ENCODE results near the gene PGLYRP3.

The PGLYRP3 gene

DNA sequence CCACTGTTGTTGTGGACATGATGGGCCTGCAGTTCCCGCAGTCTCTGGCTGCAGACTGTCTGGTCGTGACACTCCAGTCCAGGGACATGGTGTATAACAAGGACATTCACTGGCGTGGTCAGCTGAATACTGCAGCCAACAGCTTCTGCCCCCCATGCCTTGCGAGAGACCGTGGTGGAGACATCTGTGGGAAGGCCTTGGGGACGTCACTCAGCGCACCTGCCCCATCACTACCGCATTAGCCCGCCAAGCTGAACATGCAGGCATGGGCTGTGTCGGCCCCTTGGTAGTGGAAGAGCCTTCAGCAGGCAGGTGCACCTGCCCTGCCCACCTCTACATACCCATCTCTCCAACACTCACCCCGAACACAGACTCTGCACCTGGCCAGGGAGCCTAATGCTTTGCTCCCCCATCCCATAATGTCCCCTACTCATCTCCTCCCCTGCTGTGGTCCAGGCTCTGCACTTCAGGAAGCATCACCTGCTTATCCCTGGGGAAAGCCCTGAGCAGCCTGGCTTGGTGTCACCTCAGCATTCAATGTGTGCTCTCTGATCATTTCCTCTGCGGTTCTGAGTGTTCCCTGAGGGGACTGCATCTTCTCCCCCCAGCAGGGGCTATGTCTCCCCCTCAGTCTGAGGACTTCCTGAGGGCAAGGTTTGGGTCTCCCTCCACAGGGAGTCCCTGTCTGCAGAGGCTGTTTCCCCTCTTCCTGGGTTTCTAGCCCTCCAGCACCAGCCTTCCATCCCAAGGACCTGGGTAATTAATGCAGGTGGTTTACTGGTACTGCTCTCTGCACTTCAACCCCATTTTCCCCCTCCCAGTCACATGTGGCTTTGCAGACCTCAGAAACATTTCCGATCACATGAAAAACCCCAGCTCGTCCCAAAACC, 32.7 kb upstream of the PGLYRP3 start:
- Histone ChIP-seq H3K9me3 (ENCODE audit: severe bottlenecking) (peaks cover 7% of the 10 kb centered on the region), H3K27ac (no peak overlapping the region), H3K4me3 (ENCODE audit: low read depth, low read length) (no peak overlapping the region), H3K27me3 (ENCODE audit: insufficient read depth, low read depth, severe bottlenecking) (peaks cover 93% of the 10 kb centered on the region), H3K36me3 (no peaks in the 10 kb centered on the region)
- TF ChIP-seq, protein P1, sequence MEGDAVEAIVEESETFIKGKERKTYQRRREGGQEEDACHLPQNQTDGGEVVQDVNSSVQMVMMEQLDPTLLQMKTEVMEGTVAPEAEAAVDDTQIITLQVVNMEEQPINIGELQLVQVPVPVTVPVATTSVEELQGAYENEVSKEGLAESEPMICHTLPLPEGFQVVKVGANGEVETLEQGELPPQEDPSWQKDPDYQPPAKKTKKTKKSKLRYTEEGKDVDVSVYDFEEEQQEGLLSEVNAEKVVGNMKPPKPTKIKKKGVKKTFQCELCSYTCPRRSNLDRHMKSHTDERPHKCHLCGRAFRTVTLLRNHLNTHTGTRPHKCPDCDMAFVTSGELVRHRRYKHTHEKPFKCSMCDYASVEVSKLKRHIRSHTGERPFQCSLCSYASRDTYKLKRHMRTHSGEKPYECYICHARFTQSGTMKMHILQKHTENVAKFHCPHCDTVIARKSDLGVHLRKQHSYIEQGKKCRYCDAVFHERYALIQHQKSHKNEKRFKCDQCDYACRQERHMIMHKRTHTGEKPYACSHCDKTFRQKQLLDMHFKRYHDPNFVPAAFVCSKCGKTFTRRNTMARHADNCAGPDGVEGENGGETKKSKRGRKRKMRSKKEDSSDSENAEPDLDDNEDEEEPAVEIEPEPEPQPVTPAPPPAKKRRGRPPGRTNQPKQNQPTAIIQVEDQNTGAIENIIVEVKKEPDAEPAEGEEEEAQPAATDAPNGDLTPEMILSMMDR (IDR thresholded peaks at IDR 0.05; ENCODE audit: low read depth, low read length), result no peak
- peak; percentile 13 for DNase-seq

DNA sequence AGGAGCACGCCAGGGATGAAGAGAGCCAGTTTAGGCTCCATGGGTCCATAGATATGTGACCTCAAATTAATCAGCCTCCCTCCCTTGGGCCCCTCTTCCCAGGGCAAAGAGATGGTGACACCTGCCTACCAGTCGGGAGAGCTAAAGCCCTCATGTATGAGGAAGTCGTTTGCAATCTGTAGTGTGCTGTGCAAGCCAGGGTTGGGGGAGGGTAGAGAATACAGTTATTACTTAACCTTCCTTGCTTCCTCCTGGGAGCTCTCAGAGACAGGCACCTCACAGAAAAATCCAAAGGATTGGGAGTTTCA, 31.9 kb upstream of the PGLYRP3 start:
- no peak overlapping the region for H3K27ac ChIP-seq
- H3K27me3 ChIP-seq (ENCODE audit: insufficient read depth, low read depth, severe bottlenecking), result peaks cover 92% of the 10 kb centered on the region
- DNase-seq, result peak; percentile 14
- TF ChIP-seq, protein P1 (IDR thresholded peaks at IDR 0.05; ENCODE audit: low read depth, low read length), result no peak
- H3K36me3 ChIP-seq, result no peaks in the 10 kb centered on the region
- peaks cover 11% of the 10 kb centered on the region for H3K9me3 ChIP-seq (ENCODE audit: severe bottlenecking)
- H3K4me3 ChIP-seq (ENCODE audit: low read depth, low read length), result no peak overlapping the region

DNA sequence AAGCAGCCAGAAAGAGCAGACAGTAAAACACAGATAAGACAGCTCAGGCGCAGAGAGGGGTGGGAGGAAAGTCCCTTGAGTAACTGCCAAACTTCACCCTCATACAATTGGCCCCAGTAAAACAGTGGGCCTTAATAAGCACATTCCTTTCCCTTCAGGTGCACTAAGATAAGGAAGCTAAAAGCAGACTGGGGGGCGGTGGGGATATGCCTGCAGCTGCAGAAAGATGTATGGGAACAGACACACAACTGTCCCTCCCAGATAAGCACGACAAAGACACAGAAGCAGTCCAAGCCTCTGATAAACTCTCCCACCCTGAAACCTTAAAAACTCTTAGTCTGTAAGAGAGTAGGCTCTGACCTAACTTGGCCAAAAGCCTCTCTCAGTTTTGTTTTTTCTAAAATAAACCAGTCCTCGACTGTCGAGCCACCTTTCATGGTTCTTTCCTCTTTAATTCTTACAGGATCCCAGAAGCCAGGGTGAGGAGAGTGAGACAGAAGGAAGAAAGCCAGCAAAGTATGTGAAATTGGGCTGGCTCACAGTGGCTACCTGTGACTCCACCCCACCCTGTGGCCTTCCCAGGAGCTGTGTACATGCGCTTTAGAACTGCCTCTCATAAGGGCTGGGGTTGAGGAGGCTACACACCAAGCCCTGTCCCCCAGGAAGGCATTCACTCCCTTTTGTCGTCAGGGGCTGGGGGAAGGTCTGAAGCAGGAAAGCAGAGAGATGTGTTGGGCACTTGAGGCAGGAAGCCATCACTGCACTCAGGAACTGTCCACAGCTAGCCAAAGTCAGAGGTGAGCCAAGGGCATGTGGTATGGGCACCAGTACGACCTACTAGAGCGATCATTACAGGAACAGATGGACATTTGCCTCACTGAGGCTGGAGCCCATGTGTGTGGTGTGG, 31.3 kb upstream of the PGLYRP3 start:
- peaks cover 92% of the 10 kb centered on the region for H3K27me3 ChIP-seq (ENCODE audit: insufficient read depth, low read depth, severe bottlenecking)
- DNase-seq, result peak; percentile 12
- H3K27ac ChIP-seq, result no peak overlapping the region
- H3K36me3 ChIP-seq, result no peaks in the 10 kb centered on the region
- TF ChIP-seq, protein P1 (IDR thresholded peaks at IDR 0.05; ENCODE audit: low read depth, low read length), result no peak
- peaks cover 11% of the 10 kb centered on the region for H3K9me3 ChIP-seq (ENCODE audit: severe bottlenecking)
- H3K4me3 ChIP-seq (ENCODE audit: low read depth, low read length), result no peak overlapping the region

DNA sequence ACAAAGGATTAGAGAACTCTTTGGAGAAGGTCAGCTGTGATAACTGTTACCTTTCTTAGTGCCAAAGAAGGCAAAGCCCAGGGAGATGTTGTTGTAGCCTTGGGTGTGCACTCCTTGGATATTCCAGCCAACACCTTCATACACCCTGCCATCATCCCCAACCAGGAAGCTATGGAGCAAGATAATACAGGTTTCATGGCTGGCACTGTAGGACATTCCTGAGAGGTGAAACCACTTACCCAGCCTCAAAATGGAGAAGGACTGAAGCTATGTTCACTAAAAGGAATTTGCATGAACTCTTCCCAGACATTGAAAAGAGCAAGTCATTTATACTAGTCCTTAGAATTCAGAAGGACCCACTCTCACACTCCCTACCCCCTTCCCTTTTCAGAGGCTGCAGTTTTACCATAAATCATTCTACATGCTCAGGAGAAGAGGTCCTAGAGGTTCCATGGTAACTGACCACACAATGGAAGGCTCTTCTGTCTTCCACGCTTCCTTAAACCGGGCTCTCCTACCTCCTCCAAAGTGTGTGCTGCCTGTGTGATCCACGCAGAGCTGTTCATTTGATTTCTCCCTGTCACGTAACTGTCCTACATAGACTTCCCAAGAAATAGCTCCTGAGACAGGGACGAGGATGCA, 30.4 kb upstream of the PGLYRP3 start:
- DNase-seq, result no peak
- H3K27me3 ChIP-seq (ENCODE audit: insufficient read depth, low read depth, severe bottlenecking), result peaks cover 94% of the 10 kb centered on the region
- no peaks in the 10 kb centered on the region for H3K36me3 ChIP-seq
- TF ChIP-seq, protein P1 (IDR thresholded peaks at IDR 0.05; ENCODE audit: low read depth, low read length), result no peak
- H3K27ac ChIP-seq, result no peak overlapping the region
- peaks cover 15% of the 10 kb centered on the region for H3K9me3 ChIP-seq (ENCODE audit: severe bottlenecking)
- no peak overlapping the region for H3K4me3 ChIP-seq (ENCODE audit: low read depth, low read length)

DNA sequence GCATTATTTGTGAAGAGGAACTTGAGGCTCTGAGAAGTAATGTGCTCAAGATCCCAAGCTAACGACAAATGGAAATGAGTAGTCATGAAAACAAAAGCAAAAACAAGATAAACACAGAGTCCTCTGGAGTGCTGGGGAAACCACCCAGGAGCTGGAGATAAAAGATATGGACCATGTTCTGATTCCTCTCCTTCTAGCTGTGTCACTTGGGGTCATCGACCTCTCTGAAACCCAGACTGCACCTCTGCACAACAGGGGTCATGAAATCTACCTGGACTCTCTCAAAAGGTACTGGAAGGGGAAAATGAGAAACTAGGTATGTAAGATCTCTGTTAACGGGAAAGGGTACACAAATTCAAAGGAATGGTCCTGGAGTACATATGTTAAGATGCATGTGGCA, 29.4 kb upstream of the PGLYRP3 start:
- TF ChIP-seq, protein P1 (IDR thresholded peaks at IDR 0.05; ENCODE audit: low read depth, low read length), result no peak
- no peak for DNase-seq
- Histone ChIP-seq H3K36me3 (no peaks in the 10 kb centered on the region), H3K27ac (no peak overlapping the region), H3K27me3 (ENCODE audit: insufficient read depth, low read depth, severe bottlenecking) (peaks cover 94% of the 10 kb centered on the region), H3K4me3 (ENCODE audit: low read depth, low read length) (no peak overlapping the region), H3K9me3 (ENCODE audit: severe bottlenecking) (peaks cover 15% of the 10 kb centered on the region)
